Lower leg skin (tissue), 3 donors: Measurements from ENCODE around the gene EHD4.

Experiments
- POLR2A ChIP-seq, 2 donors: fragments of 450-650 bp; IDR thresholded peaks; one replicate each; pipeline ENCODE4 v1.6.1; 2016 to 2017; ENCODE audit warnings: antibody characterized with exemption in 2 of 2, mild to moderate bottlenecking in 1 of 2, moderate library complexity in 1 of 2
- TF ChIP-seq, protein P1 (sequence below), 3 donors: fragments of 450-650 bp; IDR thresholded peaks; one replicate each; pipeline ENCODE4 v1.5.1; 2016; ENCODE audit warnings: antibody characterized with exemption in 3 of 3, mild to moderate bottlenecking in 3 of 3, moderate library complexity in 2 of 3

DNA sequence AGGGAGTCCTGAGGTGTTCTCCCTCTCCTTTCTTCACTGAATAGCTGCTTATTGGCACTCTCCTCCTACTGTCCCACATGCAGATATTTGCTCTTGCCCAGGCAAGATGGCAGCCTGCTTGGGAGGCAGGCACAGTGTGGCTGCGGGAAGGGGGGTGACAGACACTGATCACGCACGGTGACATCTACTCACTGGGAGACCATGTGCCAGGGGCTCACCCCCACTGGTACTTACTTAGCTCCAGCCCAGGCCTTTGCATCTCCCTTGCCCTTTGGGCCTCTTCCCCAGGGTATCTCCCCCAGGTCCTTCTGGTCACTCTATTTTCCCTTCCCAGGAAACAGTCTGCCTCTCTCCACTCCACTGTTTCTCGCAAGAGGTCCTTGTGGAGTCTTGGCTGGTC lies 42.0 kb upstream of the EHD4 start:
- TF ChIP-seq POLR2A (IDR thresholded peaks at IDR 0.05), result no peak
- TF ChIP-seq, protein P1, sequence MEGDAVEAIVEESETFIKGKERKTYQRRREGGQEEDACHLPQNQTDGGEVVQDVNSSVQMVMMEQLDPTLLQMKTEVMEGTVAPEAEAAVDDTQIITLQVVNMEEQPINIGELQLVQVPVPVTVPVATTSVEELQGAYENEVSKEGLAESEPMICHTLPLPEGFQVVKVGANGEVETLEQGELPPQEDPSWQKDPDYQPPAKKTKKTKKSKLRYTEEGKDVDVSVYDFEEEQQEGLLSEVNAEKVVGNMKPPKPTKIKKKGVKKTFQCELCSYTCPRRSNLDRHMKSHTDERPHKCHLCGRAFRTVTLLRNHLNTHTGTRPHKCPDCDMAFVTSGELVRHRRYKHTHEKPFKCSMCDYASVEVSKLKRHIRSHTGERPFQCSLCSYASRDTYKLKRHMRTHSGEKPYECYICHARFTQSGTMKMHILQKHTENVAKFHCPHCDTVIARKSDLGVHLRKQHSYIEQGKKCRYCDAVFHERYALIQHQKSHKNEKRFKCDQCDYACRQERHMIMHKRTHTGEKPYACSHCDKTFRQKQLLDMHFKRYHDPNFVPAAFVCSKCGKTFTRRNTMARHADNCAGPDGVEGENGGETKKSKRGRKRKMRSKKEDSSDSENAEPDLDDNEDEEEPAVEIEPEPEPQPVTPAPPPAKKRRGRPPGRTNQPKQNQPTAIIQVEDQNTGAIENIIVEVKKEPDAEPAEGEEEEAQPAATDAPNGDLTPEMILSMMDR (IDR thresholded peaks at IDR 0.05), result no peak
